HG02840 (cell line): ENCODE measurements around the gene ADGRF5.

Source experiments
- ATAC-seq: cut with Tn5 transposase; IDR thresholded peaks from one replicate; pipeline ENCODE4 v1.9.1; 2021; ENCODE audit warnings: mild to moderate bottlenecking, moderate library complexity, moderate number of reproducible peaks; ENCODE audit not compliant: unreplicated experiment, low FRiP score

Gene ADGRF5

DNA sequence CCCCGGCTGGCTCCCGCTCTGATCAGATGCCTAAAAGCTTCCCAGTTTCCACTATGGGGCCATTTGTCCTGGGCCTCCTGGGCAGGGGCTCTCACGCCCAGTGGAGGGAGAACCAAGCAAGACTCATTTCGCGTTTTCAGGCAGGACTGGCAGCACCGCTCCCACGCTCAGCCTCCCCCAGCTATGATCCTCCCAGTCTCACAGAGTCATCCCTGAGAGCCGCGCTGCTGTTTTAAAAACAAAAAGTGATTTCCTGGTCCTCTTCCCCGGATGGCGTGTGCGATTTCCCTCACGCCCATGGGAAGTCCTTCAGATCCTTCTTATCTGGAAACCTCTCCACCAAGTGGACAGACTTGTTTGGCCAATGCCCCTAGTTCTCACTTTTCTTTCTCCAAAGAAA lies at the start of gene ADGRF5:
TSS of gene ADGRF5 (minus strand) at position 208 of the 400 bp plus-strand sequence. CDS start 15,176 bp downstream, outside the sequence.
- ATAC-seq: no peak

GRCh38 chr6:46969206-46969605 lies 47.5 kb upstream of the ADGRF5 start:
- no peak for ATAC-seq

DNA sequence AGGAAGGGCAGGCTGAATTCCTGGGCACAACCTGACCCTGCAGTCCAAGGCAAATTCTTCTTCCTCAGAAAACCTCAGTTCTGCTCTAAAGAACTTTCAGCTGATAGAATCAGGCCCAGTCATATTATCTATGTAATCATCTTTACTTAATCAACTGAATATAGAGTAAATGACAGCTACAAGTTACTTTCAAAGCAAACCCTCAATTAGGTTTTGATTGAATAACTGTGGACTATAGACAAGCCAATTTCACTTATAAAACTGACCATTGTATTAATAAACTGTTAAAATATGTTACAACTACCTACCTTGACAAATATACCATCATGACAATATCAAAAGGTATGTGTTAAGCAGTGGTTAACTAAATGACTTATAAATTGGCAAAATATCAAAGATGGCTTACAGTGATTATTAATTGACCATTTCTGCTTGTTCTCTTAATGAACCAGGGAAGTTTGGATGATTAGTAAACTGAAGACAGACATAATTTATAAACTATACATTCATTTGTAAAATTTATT lies 46.1 kb upstream of the ADGRF5 start:
- no peak for ATAC-seq

- ATAC-seq: no peak
Measured at GRCh38 chr6:46964716-46965519, 43.2 kb upstream of the ADGRF5 start.

GRCh38 chr6:46963626-46964025 lies 41.9 kb upstream of the ADGRF5 start:
- ATAC-seq: no peak

DNA sequence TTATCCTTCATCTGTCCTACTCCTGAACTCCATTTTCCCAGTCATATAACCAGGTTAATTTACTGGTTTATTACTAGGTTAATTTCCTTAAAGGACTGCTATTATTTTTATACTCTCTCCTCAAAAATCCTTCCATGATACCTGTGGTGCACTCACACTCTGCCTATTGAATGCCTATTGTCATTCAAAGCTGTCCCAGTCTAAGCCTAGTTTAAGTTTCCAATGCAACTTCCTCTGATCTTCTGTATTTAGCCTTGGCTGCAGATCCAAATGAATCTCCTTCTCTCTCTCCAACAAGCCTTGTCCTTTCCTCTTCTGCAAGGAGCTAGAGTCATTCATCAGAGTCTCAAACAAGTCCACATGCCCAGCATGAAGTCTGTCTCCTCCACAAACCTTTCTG lies 41.3 kb upstream of the ADGRF5 start:
- ATAC-seq: no peak

- no peak for ATAC-seq
Measured at GRCh38 chr6:46961711-46962110, 40.0 kb upstream of the ADGRF5 start.

DNA sequence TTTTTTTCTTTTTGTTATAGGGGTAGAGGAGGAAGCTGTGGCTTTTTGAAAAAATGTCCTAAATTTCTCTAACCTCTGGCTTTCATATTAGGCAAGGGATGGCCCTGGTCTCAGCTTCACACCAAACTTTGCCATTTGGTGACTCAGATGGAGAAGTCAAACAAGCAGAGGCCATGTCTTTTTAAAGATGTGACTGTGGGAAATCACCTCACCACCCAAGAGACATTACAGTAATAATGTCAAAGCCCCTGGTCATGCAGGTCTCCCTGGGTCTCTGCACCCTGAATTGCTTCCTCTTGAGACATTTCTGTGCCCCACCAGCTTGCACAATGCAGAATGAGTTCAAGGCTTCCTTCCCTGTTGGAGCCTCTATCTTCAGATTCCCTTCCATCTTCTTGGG lies 39.5 kb upstream of the ADGRF5 start:
- no peak for ATAC-seq

- ATAC-seq: no peak
Measured at GRCh38 chr6:46959419-46959818, 37.7 kb upstream of the ADGRF5 start.

- ATAC-seq: no peak
Measured at GRCh38 chr6:46956409-46956808, 34.7 kb upstream of the ADGRF5 start.

DNA sequence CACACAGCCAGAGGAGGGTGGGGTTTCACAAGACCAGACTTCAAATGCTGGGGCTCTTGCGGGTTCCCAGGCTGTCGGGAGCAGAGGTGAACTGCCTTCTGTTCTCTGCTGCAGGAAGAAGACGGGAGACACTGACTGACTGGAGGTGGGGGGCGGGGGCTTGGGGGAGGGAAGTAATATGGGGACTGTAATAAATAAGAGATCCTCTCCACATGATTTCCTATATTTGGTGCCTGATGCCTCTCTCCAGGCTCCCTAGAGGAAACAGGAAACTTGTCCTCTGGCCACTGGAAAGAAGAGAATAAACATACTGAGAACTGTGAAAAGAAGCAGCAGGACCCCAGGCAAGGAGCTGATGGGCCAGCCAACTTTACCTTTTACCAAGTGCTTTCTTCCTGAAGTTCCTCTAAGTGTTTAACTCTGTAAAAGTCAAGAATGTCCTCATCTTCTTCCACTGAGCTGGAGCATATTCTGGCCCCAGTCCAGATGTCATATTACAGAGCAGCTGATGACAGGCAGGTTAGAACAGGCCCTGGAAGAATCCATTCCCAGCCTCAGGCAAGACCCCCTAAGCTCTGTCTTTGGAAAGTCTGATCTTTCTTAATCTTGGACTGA lies 33.2 kb upstream of the ADGRF5 start:
- no peak for ATAC-seq

DNA sequence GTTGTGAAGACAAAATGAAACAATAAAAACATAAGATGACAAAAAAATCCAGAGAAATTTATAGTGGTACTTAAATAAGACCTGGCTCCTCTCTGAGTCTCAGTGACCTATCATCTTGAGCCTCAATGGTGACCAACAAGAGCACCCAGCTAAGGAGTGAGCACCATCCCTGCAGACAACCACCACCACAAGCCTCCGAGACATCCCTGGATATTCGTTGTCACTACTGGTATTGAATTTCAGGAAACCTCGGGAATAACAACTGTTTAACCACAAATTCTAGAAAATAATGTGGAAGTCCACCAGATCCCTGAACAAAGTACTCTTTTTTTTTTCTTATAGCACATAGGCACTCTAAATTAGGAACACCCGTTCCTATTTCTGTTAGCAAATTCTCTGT lies 32.2 kb upstream of the ADGRF5 start:
- ATAC-seq: no peak

DNA sequence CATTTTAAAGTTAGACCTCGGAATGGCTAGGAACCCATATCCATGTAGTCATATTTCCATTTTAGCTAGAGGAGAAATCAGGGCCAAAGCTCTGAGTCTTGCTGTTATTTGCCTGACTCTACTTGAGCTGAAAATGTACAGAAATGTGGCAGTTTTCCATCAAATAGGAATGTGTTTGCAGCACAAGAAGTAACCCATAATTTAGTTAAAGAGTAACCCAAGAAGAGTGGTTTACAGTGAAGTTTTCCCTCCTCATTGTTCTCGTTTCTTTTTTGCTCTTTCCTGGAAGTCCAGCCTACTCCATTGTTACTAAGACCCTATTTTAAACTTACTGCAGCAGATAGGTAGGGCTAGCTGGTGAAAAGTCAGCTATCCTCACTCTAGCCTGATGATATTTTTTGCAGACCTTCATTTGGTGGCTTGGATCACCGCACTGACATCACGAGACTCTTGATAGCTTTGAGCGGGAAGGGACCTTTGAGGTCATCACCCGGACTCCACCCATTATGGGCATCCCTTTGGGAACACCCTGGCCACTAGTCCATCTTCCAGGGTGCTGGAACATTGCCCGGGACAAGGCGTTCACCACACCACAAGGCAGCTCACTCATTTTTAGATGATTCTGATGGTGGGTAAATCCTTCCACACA lies 28.0 kb upstream of the ADGRF5 start:
- ATAC-seq: no peak

DNA sequence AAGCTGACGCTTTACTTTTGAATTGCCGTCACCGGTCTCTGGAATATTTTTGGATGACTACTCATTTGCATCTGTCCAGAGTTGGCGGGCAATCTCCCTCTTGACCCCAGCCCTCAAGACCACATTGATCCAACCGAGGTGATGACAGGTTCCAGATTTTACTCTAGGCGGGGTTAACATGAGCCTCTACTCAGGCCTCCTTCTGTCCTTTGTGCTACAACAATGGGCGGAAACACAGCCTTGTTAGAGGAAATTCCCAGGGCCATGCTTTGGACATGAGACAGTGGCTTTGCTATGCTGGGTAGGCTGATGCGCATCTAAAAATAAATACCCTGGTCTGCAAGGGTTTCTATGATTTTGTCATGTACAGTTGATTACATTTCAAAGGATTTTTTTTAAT lies 27.0 kb upstream of the ADGRF5 start:
- ATAC-seq: no peak

- no peak for ATAC-seq
Measured at GRCh38 chr6:46947497-46947896, 25.8 kb upstream of the ADGRF5 start.

DNA sequence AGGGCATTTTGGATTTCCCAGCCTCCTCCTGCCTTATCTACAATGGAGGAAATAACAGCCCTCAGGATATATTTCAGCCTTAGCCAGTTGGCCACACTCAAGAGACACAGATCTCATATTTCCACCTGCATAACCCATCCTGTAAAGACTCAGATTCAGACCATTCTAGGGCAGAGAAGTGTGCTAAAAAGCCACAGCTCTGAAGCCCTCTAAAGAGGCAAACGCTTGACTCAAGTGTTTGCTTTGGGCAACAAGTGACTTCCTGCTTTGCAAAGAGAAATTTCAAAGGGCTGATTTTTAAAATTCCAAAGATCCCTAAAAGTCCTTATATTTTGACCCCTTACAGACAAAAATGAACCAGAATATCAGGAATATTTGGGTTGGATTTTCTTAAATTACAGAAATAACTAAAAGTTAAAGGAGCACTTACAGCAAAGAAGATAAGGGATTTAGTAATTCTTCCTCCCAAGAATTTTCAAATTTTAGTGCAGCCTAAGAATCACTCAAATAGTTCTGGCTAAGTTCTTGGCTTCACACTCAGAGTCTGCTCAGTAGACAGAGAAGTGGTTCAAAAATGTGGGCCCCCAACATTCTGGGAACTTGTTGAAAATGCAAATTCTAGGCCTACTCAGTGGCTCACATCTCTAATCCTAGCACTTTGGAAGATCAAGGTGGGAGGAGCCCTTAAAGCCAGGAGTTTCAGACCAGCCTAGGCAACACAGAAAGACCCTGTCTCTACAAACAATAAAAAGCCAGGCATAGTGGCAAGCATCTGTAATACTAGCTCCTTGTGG lies 18.9 kb upstream of the ADGRF5 start:
- no peak for ATAC-seq

- no peak for ATAC-seq
Measured at GRCh38 chr6:46937642-46938041, 15.9 kb upstream of the ADGRF5 start.

GRCh38 chr6:46935687-46936086 lies 13.9 kb upstream of the ADGRF5 start:
- no peak for ATAC-seq

- no peak for ATAC-seq
Measured at GRCh38 chr6:46933751-46934150, 12.0 kb upstream of the ADGRF5 start.

DNA sequence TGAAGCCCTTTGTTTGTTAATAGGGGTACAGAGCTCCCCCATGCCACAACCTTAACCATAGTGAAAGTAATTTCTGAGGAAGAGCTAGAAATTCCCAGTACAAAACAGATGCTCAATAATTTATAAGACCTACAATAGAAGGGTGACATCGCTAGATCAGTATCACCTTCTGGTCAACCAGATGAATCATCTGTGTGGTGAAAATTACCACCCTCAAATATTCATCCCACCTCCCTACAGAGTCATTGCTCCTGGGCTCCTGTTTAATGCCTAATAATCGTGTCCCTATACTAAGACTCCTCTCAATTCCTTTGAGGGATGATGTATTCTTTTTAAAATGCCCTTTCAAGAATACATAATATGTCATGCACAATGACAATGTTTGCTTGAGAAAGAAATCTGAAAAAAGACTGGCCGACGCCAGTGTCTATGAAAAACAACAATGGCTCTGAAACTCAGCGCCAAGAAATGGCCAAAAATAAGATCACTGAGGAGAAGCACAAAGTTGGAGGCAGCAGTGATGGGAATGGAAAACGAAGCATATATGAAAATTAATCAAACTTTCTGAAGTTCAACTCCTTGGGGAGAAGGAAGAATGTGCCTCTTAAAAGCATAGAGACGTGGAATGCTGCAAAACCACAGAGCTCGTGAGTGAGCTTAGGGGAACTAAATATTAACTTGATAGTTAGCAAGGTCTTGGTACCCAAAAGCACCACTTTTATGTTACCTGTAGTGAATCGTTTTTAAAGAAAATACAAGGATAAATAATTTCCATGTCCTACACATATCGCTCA lies 11.0 kb upstream of the ADGRF5 start:
- ATAC-seq: no peak
